Measurements from ENCODE around the gene GRID1. TPM values are rescaled to one million over a fixed set of nuclear protein-coding genes. Genes with fewer than 3 reads are reported as not detected.

The GRID1 gene
- total RNA-seq, 1 donor, result not detected

DNA sequence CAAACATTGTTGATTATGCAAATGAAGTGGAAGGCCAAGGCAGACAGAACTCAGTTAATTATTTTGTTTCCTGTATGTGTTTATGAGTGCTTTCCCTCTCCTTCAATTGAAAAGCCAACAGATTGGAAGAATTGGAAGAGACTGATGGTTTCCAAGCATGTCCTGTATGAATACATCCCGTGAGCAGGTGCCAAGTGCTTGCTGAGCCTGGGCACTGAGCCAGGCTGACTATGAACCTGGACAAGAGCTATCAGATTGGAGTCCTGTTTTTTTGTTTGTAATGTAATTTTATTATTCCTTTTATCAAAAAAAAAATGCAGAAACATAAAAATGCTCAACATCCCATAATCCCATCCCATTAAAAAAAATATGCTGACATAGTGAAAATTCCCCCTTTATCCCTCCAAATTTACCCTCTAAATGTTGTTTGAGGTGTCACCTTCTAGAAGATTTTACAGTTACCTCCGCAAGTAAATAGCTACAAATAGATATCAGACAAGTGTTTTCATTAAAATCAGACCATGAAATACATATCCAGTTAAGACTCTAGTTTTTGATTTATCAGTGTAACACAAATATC, 449.5 kb downstream of the GRID1 start:
- no peak for DNase-seq (ENCODE audit: low read depth)
- TF ChIP-seq, protein P1, sequence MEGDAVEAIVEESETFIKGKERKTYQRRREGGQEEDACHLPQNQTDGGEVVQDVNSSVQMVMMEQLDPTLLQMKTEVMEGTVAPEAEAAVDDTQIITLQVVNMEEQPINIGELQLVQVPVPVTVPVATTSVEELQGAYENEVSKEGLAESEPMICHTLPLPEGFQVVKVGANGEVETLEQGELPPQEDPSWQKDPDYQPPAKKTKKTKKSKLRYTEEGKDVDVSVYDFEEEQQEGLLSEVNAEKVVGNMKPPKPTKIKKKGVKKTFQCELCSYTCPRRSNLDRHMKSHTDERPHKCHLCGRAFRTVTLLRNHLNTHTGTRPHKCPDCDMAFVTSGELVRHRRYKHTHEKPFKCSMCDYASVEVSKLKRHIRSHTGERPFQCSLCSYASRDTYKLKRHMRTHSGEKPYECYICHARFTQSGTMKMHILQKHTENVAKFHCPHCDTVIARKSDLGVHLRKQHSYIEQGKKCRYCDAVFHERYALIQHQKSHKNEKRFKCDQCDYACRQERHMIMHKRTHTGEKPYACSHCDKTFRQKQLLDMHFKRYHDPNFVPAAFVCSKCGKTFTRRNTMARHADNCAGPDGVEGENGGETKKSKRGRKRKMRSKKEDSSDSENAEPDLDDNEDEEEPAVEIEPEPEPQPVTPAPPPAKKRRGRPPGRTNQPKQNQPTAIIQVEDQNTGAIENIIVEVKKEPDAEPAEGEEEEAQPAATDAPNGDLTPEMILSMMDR (IDR thresholded peaks at IDR 0.05; ENCODE audit: insufficient read depth, low read length), result no peak

DNA sequence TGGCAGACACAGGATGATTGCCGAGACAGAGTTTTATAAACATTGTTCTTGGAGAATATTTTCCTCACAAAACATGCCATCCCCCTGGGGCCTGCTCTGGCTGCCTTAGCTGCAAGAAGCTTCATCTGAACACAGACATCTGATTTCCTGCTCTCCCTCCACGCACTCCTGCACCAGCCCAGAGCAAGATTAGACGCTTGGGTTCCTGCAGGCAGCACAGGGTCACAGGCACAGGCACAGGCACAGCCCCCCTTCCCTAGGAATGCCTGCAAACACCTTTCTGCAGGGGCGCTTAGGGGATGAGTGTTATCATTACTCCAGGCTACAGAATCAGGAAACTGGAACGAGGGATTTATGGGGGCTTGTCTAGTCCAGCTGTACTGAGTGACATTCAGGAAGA, 450.3 kb downstream of the GRID1 start:
- no peak overlapping the region for H3K4me3 ChIP-seq (ENCODE audit: low read depth, low read length)
- TF ChIP-seq, protein P1 (IDR thresholded peaks at IDR 0.05; ENCODE audit: insufficient read depth, low read length), result no peak
- DNase-seq (ENCODE audit: low read depth), result no peak

More for the DNA sequence above, 449.5 kb downstream of the GRID1 start:
- H3K4me3 ChIP-seq (ENCODE audit: low read depth, low read length), result no peak overlapping the region

DNA sequence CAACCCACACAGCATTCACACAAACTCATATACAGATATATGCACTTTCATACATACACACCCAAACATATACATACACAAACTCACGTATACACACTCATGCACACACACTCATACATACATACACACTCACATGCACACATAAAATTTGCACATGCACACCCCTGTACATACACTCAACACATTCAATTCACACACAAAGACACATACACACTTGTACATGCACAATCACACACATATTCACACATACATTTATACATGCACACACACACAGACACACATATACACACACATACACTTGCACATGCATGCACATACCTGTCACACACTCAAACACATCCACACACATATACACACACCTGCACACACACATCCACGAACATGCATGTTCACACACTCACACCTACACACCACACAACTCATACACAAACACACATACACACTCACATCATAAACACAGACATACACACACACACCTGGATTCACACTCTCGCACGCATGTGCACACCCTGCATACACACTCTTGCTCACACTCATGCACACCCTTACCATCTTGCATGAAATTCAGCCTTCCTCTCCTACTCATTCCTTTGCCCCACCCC, 451.2 kb downstream of the GRID1 start:
- DNase-seq (ENCODE audit: low read depth), result no peak
- TF ChIP-seq, protein P1 (IDR thresholded peaks at IDR 0.05; ENCODE audit: insufficient read depth, low read length), result no peak
- H3K4me3 ChIP-seq (ENCODE audit: low read depth, low read length), result no peak overlapping the region

DNA sequence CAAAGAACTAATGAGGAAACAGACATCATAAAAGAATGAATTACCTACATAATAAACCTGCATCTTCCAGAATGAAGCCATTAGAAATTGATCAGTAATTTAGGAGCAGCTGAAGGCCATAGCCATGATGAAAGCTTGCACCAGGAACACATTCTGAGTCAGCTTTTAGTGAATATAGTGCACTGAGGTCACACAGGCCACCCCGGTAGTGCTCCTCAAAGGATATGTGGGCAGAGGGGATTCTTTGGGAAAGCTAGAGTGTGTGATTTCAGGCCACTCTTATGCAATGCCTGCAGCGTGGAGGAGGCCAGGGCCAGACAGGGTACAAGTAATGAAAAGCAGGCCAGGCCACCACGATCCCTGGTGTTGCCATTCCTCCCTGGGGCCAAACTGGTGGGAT, 451.9 kb downstream of the GRID1 start:
- no peak for DNase-seq (ENCODE audit: low read depth)
- H3K4me3 ChIP-seq (ENCODE audit: low read depth, low read length), result no peak overlapping the region
- TF ChIP-seq, protein P1 (IDR thresholded peaks at IDR 0.05; ENCODE audit: insufficient read depth, low read length), result no peak

DNA sequence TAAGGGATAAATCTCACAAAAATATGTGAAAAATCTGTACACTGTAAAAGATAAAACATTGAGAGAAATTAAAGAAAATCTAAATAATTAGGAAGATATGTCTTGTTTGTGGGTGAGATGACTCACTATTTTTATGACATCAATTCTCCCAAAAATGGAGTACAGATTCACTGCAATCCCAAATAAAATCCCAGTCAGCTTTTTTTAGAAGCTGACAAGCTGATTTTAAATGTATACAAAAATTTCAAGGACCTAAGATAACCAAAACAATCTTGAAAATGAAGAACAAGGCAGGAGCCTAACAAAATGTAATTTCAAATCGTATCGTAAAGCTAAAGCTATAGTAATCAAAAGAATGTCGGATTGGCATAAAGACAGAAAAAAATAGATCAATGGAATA, 458.1 kb downstream of the GRID1 start:
- no peak overlapping the region for H3K4me3 ChIP-seq (ENCODE audit: low read depth, low read length)
- no peak for DNase-seq (ENCODE audit: low read depth)
- TF ChIP-seq, protein P1 (IDR thresholded peaks at IDR 0.05; ENCODE audit: insufficient read depth, low read length), result no peak

DNA sequence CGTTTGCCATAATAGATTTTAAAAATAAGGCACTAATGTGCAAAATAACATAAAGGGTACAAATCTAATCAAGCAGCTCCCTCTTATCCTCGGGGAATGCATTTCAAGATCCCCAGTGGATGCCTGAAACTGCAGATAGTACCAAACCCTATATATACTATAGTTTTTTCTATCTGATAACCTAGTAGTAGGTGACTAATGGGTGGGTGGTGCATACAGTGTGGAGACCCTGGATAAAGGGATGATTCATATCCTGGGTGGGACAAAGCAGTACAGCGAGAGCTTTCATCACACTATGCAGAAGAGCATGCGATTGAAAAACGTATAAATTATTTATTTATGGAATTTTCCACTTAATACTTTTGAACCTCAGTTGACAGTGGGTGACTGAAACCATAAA, 464.5 kb downstream of the GRID1 start:
- TF ChIP-seq, protein P1 (IDR thresholded peaks at IDR 0.05; ENCODE audit: insufficient read depth, low read length), result no peak
- DNase-seq (ENCODE audit: low read depth), result no peak
- no peak overlapping the region for H3K4me3 ChIP-seq (ENCODE audit: low read depth, low read length)

DNA sequence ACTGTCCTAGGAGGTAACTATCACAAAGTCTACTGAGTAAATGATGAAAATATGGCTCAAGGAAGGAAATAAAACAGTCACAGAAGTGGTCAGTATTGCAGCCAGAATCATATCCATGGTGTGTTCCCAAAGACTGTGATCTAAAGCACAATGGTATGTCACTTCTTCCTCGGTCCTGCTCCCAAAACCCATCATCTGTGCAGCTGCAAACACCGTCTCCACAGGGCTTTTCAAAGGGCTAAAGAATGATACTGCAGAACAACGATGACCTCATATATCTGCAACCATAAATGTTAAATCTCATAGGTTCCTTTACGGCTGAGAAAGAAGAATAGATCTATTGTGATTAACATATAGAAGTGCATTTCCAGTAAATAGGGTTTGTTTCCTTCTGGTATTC, 465.0 kb downstream of the GRID1 start:
- TF ChIP-seq, protein P1 (IDR thresholded peaks at IDR 0.05; ENCODE audit: insufficient read depth, low read length), result no peak
- no peak for DNase-seq (ENCODE audit: low read depth)
- H3K4me3 ChIP-seq (ENCODE audit: low read depth, low read length), result no peak overlapping the region

Measured in fibroblast of the aortic adventitia (primary cell).